Measurements from ENCODE around the gene HOTAIR.

The HOTAIR gene

DNA sequence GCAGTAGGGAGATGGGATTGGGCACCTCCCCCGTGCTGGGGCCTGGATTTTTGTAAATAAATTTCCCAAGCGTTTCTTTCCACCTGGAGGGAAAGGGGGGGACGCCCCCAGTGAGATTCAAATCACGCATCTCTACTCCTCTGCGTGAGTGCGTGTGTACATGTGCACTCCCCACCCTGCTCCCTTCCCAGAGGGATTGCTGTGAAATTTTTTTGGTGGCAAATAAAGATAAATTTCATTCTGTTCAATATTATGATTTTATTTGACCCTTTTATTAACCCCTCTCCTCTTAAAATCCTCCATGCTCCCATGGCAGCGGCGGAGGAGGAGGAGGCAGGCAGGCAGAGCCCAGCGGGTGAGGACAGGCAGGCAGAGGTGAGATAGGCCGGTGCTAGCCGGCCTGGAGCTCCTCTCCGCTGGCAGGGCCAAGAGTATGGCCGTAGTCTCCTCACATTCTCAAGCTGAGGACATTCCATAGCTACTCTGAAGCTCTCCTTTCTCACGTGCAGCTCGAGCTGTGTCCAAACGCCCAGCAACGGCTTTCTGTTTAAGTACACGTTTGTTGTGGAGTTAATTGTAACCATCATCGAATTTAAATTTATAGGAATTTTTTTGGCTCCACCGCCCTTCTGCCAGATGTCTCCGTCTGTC lies 1.5 kb upstream of the HOTAIR start:
- no peak for DNase-seq (ENCODE audit: low read depth in 2 of 2)

DNA sequence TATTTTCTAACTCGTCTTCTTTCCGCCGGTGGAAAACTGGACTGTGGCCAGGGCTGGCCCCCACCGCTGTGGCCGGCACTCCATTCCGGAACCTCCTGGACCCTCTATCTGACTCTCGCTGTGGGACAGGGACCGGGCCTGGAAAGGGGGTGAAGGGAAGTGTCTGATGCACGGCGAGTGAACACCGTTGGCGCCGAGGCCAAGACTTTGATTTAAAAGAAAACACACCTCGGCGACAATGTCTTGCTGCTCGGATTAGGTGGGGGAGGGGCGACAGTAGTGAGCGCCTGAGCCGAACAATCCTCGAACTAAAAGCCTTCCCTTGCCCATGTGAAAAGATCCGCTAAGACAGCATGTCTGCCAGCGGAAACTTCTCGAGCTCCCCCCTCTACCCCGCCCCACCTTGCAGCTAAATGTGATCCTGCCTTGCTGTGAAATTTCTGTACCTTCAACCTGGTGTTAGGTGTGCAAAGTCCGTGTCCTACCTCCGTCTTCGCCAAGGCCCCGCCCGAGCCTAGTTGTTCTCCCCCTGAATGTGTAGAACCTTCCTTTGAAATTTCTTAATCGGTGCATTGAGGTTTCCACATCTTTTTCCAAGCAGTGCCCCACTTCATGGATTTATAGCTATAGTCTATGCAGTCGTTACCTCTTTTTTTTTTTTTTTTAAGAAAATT lies 862 bp upstream of the HOTAIR start:
- DNase-seq (ENCODE audit: low read depth in 2 of 2): no peak

DNA sequence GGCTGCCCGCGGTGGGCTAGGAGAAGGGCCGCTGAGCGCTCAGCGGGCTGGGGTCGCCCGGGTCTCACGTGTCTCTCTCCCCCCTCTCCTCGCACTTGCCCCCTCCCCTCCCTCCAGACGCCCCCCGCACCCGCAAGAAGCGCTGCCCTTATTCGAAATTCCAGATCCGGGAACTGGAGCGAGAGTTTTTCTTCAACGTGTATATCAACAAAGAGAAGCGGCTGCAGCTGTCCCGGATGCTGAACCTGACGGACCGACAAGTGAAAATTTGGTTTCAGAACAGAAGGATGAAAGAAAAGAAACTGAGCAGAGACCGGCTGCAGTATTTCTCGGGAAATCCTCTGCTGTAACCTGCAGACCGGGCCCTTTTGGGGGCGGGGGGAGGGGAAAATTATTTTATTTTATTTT lies 314 bp upstream of the HOTAIR start:
- DNase-seq (ENCODE audit: low read depth in 2 of 2): no peak

DNA sequence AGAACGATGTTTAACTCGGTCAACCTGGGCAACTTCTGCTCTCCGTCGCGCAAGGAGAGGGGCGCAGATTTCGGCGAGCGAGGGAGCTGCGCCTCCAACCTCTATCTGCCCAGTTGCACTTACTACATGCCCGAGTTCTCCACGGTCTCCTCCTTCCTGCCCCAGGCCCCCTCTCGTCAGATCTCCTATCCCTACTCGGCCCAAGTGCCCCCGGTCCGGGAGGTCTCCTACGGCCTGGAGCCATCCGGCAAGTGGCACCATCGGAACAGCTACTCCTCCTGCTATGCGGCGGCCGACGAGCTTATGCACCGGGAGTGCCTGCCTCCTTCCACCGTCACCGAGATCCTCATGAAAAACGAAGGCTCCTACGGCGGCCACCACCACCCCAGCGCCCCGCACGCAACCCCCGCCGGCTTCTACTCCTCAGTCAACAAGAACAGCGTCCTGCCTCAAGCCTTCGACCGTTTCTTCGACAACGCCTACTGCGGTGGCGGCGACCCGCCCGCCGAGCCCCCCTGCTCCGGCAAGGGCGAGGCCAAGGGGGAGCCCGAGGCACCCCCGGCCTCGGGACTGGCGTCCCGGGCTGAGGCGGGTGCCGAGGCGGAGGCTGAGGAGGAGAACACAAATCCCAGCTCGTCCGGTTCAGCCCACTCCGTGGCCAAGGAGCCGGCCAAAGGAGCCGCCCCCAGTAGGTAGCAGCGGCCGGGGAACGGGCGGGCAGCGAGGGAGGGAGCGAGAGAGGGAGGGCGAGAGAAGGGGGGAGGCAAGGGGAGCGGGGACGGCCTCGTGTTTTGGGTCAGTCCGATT lies 1.3 kb downstream of the HOTAIR start:
- no peak for DNase-seq (ENCODE audit: low read depth in 2 of 2)

DNA sequence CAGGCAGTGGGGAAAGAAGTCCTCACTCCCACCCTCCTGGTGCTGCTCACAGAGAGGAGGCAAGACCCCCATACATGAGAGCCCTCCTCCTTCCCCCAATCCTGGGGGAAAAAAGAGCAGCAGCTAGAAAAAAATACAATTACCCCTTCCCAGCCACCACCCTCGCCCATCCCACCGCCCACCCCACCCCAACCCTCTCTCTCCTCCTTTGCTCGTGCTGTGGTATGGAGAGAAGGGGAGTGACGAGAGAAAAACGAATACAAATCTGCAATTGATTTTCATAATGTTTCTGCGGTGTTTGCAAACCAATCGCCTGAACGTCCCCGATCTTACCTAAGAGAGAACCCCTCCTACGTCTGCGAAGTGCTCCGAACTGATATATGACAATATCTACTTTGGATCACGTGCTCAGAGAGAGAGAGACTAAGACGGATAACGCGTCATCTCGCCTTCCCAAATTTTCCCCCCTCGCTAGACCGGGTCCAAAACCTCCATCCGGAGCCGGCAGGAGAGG lies 2.0 kb downstream of the HOTAIR start, which contains the start of gene HOXC11:
Gene HOXC11 (plus strand): TSS at position 405 of the 514 bp plus-strand sequence. CDS start 116 bp downstream, outside the sequence.
- DNase-seq (ENCODE audit: low read depth in 2 of 2): no peak

DNA sequence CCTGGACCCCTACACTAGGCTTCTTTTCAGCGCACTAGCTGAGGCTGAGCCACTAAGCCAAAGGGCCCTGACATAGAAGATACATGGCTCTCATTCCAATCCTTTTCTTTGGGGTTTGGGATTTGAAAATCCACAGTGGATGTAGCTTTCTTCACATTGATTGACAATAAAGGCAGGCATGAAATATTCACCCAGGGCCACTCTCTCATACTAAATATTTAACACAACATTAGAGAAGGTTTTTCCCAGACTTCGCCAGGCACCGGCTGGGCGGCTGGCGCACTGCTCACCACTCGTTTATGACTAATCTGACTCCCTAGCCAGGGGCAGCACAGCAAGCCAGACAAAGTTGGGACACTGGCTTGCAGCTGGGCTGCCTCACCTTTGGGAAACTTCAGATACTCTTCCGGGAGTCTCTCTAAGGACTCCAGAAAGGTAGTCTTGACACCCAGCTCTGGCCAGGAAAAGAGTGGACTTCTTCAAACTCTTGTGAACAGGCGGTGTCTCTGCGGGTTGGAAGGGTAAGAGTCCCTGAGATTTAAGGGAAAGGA lies 2.5 kb downstream of the HOTAIR start:
- no peak for DNase-seq (ENCODE audit: low read depth in 2 of 2)

DNA sequence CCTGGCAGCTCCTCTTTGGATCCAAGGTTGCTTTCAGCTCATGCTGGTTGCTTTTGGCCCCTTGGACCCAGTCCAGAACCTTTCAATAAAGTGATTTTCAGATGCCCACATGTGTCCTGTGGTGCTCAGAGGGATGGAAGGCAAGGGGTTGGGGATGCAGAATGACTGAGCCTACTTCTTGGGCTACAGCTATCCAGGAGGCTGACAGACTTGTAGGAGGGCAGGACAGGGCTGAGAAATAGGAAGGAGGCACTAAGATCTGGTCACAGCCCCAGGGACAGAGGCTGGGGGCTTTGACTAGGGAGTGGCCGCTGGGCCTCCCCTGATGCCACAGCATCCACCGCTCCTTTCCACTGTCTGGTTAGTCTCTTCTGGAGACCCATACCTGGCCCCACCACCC lies 3.1 kb downstream of the HOTAIR start:
- DNase-seq (ENCODE audit: low read depth in 2 of 2): no peak

DNA sequence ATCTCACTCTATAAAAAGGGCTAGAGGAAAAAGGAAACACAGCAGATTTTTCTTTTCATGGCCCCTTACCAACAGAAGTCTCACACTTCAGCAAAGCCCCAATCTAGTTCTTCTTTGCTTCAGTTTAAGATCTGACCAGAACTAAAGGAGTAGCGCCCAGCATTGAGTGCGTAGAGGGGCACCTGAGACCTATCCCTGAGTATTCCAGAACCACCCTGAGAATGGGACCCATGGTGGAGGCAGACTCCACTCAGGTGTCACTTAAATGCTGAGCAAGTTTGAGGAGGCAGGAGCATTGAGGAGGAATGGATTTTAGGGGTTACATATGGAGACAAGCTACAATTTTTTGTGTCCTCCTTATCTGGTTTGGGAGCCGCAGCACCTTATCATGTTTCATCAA lies 3.6 kb downstream of the HOTAIR start:
- DNase-seq (ENCODE audit: low read depth in 2 of 2): no peak

DNA sequence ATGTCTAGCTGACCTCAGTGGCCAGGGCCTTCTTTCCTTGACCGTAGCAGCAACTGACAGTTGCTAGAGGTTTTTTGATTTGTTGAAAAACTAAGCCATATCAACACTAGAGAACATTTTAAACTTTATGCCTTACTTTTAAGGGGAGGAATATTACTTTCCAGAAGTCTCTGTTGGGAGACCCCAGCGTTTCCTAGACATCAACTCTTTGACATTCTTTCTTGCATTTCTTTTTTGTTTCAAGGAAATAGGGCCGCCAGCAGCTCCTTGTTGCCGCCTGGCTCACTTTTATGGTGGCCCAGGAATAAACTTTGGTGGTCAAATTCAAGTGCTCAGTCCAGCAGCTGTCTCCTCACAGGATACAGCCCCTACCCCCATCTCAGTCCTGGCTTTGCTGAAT lies 4.3 kb downstream of the HOTAIR start:
- no peak for DNase-seq (ENCODE audit: low read depth in 2 of 2)

DNA sequence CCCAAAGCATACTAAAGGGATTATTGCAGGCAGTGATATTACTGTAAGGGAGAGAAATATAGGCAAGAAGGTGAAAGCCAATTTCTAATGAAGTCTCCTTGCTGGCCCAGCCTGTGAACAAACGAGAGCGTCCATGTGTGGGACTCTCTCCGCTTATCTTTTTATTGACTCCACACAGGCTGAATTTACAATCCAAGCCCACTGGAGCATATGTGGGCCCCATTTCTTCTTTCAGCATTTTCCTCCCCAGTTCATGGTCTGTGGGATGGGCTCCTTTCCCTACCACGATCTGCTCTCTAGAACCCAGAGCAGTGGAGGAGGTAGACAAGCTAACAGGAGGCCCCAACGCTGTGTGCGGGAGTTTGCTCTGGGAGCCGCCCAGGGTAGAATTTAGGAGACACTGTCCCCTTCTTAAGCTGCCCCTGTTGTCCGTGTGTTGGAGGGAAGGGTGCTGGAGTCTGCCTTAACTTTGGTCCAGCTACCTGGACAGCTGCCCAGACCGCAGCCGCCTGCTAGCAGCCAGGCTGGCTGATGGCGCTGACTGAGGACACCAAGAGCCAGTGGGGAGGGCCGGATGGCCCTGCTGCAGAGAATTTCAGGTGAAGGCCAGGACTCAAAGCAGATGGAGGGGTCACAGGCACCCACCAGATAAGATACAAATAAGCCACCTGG lies 5.0 kb downstream of the HOTAIR start:
- DNase-seq (ENCODE audit: low read depth in 2 of 2): no peak

DNA sequence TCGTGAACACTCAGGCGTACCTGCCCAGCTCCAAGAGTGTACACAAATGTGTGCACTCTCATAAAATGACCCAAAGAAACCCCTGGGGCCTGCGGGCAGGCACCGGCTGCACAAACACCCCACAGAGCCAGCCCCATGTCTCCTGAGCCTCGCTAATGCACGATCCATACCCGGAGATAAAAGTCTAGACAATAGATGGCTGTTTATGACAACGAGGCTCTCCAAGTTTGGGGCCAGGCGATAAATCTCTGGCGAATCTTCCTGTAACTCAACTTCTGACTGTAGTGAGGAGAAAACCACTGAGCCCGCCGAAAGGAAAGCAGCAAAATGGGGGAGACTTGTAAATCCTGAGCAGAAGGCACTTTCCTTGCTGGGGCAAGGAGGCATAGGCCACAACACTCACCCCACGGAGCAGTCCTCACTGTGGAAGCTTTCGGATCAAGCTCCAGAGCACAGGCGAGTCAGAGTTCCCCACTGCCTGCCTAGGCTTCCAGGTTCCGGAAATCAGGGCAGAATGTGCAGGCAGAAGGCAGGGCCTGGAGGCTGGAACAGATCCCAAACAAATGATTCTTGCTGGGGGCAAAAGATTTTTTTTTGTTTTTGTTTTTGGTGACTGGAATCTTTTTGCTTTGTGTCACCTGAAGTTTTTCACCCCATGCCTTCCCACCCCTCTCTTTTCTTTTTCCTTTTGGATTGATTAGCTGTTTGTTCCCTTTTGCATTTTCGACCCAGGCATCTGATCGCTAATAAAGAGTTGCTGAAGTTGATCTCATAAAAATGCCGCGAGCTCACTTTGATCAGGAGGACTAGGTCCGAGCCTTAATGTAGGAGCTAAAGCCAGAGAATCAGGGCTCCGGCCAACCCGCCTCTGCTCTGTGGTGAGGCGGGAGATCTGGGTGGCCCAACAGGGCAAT lies 6.3 kb downstream of the HOTAIR start:
- DNase-seq (ENCODE audit: low read depth in 2 of 2): no peak

DNA sequence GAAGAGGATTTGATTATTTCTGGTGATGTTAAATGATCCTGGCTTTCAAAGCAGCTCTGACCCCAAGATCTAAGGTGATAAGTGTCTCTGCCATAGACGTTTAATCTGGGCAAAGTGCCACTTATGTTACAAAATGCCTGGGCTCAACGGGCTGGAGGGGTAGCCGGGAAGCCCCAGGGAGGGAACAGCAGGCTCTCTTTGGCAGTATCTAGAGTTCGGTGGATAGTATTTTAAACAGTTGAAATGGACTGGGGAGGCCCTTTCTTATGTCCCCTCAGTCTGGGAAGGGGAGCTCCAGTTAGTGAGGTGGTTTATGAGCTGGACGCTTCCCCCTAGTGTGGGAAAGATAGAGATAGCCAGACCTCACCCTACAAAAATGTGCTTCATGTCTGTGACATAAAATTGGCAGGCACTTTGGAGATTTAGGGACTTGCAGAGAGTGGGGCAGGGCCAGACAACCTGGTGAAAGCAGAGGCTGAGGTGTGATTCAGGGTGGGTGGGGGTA lies 7.3 kb downstream of the HOTAIR start:
- DNase-seq (ENCODE audit: low read depth in 2 of 2): no peak

DNA sequence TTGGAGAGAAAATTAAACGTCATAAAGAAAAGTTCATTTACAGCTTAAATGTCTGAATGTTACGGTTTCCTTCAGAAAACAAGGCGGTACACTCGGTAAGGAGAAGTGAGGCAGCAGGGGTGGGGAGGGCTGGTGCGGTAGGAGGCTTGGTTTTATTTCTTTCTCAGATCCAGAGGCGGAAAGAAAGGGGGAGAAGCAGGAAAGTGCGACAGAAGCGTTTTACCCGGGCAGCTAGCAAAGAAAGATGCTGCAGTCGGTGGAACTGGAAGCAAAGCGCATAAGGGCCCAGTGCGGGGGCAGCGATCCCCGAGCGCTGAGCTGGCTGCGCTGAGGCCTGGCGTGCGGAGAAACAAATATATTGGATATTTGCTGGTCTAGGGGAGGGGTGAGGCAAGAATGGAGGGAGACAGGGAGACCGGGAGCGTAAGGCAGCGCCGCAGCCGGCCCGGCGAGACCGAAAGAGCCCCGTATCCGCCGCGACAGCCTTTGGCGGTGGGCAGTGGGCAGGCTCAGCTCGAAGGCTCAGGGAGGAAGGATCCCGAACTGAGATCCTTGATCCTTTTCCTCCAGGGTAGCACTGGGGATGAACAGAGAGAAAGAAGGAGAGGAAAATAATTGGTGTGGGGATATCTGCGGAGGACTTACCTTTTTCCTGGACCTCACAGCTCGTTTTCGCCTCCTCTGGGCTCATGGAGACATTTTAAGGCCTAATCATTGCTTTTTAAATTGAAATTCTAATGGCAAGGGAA lies 8.2 kb downstream of the HOTAIR start:
- no peak for DNase-seq (ENCODE audit: low read depth in 2 of 2)

DNA sequence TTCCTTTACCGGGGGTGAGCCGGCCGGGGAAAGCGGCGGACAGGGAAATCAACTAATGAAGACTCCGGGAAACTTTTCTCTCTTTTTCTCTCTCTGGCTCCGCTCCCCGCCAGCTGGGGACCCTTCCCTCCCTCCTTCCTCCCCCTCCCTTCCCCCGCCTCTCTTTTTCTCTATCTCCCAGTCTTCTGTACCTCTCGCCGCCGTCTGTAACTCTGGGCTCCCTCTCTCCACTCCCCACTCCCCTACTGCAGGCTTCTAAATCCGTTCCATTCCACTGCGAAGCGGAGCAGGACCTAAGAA lies 8.7 kb downstream of the HOTAIR start:
- no peak for DNase-seq (ENCODE audit: low read depth in 2 of 2)

DNA sequence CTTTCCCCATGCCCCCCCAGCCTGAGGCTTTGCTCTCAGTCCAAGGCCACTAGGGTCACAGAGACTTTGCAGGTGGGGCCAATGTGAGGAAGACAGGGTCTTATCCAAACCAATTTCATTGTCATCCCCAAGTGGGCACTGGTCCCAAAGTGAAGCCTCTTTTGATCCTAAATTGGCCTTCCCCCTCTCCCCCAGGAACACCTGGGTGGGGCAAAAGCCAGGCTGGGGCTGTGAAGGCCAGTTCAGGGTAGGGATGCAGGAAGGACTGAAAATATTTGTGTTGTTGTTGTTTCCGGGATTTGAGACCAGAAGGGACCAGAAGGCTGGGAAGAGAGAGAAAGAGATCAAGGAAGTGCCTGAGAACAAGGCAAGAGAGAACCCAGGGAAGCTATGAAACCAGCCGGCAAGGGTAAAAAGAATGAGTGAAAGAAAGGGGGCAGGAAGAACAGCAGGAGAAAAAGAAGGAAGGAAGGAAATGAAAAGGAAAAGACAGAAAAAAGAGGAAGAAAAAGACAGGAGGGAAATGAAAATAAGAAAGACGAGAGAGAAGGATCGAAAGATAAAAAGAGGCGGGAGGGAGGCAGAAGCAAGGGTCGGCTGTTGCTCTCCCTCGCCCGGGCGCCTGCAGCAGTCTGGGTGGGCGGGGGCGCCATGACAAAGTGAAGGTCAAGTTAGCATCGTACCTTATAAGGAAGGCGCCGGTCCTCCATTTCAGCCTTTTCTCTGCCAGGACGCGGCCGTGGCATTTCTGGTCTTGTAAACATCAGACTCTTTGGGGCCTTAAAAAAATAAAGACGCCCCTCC lies 9.3 kb downstream of the HOTAIR start:
- DNase-seq (ENCODE audit: low read depth in 2 of 2): no peak

DNA sequence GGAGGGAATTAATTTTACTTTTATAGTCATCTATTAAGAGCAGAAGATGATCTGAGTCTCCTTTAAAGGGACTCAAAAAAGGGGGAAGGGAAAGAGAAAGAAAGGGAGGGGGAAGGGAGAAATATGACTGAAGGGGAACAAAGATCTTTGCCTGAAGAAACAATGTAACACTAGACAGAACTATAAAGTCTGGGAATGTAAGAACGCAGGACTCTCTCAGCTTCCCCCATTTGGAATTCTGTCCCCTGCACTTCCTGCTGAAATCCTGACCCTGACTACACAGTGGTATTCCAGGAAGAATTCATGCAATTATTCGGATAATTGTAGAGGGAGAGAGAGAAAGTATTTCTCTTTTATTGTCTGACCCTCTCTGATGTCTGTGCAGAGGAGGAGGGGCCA lies 10.4 kb downstream of the HOTAIR start:
- no peak for DNase-seq (ENCODE audit: low read depth in 2 of 2)

DNA sequence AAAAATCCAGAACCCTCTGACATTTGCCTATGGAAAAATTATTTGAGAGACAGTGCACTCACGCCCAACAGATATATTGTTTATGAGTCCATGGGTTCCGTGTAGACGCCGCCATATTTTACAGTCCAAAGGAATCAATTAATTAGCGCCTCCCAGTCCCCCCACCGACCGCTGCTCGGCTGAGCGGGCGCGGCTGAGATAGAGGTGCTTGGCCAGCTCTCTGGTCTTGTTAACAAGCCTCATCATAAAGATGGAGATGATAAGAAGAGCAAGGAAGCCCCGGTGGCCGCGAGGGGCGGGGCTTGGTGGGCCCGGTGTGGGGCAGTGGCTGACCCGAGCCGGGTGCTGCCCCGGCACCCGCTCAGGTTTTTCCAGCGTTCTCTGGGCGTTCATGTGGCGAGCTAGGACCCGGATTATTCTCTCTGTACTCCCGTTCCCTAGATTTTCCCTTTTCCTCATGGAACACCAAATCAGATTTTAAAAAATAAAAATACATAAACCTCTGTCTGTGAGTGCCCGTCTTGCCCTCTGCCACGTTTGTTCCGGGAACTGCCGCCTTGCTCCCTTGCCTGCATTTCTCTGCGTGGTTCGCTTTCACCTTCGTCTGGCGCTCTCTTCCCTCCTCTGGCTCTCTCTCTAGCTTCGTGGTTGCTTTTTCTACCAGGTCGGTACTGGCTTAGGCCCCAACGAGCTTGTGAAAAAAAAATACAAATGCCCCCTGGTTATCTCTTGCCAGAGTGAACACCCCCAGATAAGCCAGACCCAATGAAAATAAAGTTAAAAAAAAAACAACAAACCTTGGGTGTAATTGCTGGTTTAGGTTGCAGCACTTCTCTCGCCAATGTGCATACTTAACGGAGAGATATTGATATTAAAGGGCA lies 11.1 kb downstream of the HOTAIR start:
- DNase-seq (ENCODE audit: low read depth in 2 of 2): no peak

DNA sequence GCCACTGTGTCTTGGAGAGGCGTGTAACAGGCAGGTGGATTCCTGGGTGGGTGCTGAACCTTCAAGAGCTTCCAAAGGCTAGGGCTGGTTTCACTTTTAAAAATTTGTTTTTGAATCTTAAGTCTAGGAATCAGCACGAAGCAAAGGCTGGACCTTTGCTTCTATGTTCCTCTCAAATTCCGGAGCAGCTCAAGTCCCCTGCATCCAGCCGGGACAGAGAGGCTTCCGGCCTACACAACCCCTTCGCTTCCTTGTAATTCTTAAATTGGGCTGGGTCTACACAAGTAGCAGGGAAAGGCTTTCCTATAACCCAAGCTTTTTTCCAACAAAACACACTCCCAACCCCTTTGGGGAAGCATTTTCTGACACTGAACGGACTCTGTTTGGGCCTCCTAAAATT lies 11.7 kb downstream of the HOTAIR start:
- no peak for DNase-seq (ENCODE audit: low read depth in 2 of 2)
